ENCODE data around the gene CNFN. TPM values are rescaled to one million over a fixed set of nuclear protein-coding genes. Genes with fewer than 3 reads are reported as not detected.

Gene CNFN
- total RNA-seq, 1 experiment from 2014 or later = 4.6 TPM

GRCh38 chr19:42400404-42400803 lies 10.3 kb upstream of the CNFN start:
- no peak for TF ChIP-seq TCF7L2 (IDR thresholded peaks at IDR 0.05; ENCODE audit: low read depth, low read length)
- TF ChIP-seq CTCF (IDR thresholded peaks at IDR 0.05) = no peak
- TF ChIP-seq REST (IDR thresholded peaks at IDR 0.05; ENCODE audit: insufficient read depth in 1 of 2, low read depth in 2 of 2, low read length in 1 of 2) = no peak
- TF ChIP-seq POLR2AphosphoS5 (IDR thresholded peaks at IDR 0.05; ENCODE audit: low read depth, low read length) = no peak
- TF ChIP-seq SIN3A (IDR thresholded peaks at IDR 0.05; ENCODE audit: borderline replicate concordance, insufficient read depth, low read depth, low read length) = no peak
- POLR2A ChIA-PET = interaction anchor here (0.5 kb wide), 1 partner anchor 265 kb away, joined by 3 read pairs; no protein-coding TSS in a partner anchor
- intact Hi-C loops (cut with micrococcal nuclease; ENCODE audit: unreplicated experiment) (no loop called here), in situ Hi-C loops (cut with HindIII; ENCODE audit: low pct_unique_long_range_greater_than_20kb, low sequenced_read_pairs) (no loop called here)
- Histone ChIP-seq H3K27me3 (ENCODE audit: control insufficient read depth, insufficient read depth, low read length) (no peaks in the 10 kb centered on the region), H3K27ac (ENCODE audit: low read length) (no peak overlapping the region), H3K9me3 (ENCODE audit: control insufficient read depth, insufficient read depth, low read depth, low read length) (no peaks in the 10 kb centered on the region), H3K36me3 (ENCODE audit: control insufficient read depth, insufficient read depth, low read length) (no peaks in the 10 kb centered on the region), H3K4me1 (ENCODE audit: control insufficient read depth, insufficient read depth, low read length) (peaks cover 9% of the 10 kb centered on the region), H3K4me3 (ENCODE audit: low read depth in 2 of 2, low read length in 2 of 2) (no peak overlapping the region)
- CTCF ChIA-PET = no interaction called here
- no peak for ATAC-seq
- BruUV-seq (replicated peaks) = no TSS peak
- no peak for DNase-seq (ENCODE audit: low read depth, low spot score)

DNA sequence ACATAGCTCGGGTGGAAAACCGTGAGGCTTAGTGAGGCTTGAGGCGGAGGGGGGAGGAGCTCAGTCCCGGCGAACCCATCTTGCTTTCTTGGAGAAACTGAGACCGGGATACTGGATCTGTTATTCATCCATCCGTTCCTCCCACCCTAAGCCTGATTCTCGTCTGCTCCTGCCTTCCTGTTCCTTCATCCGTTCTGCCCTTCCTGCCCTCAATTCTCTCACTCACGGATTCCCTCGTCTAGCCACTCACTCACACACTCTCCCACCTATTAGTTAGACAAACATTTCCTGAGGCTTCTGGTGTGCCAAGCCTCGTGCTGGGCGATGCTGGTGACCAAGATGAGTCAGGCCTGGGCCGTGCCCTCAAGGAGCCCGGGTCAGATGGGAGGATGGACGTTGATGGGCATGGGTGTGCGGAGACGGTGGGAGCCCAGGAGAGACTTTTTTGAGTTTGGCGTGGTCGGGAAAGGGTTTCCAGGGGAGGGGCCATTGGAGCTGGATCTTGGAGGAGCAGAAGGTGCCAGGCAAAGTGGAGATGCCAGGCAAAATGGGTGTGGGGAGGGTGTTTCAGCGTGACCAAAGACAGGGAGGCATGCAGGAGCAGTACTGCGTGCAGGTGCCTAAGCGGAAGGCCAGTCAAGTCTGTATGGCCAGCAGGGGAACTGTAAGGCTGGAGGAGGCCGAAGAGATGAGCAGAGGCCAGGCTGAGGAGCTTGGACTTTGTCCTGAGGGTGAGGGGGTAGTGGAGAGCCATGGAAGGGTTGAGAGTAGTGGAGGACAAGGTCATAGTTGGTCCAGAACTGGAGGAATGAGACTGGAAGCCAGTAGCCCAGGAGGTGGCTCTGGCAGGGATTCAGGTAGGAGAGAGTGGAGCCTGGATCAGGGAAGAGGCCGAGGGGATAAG lies 7.4 kb upstream of the CNFN start:
- ATAC-seq (no peak; the same call in 1 of the 2 replicates), DNase-seq (ENCODE audit: low read depth, low spot score) (no peak)
- intact Hi-C loops (cut with micrococcal nuclease; ENCODE audit: unreplicated experiment) (no loop called here), in situ Hi-C loops (cut with HindIII; ENCODE audit: low pct_unique_long_range_greater_than_20kb, low sequenced_read_pairs) (no loop called here)
- TSS peak; percentile 82 for BruUV-seq (replicated peaks)
- Histone ChIP-seq H3K27me3 (ENCODE audit: control insufficient read depth, insufficient read depth, low read length) (no peaks in the 10 kb centered on the region), H3K27ac (ENCODE audit: low read length) (peak overlapping the region; percentile 86), H3K9me3 (ENCODE audit: control insufficient read depth, insufficient read depth, low read depth, low read length) (no peaks in the 10 kb centered on the region), H3K36me3 (ENCODE audit: control insufficient read depth, insufficient read depth, low read length) (no peaks in the 10 kb centered on the region), H3K4me1 (ENCODE audit: control insufficient read depth, insufficient read depth, low read length) (peaks cover 9% of the 10 kb centered on the region), H3K4me3 (ENCODE audit: low read depth in 2 of 2, low read length in 2 of 2) (peak overlapping the region; percentile 62 to 80)
- TF ChIP-seq TCF7L2 (IDR thresholded peaks at IDR 0.05; ENCODE audit: low read depth, low read length) = no peak
- no peak for TF ChIP-seq SIN3A (IDR thresholded peaks at IDR 0.05; ENCODE audit: borderline replicate concordance, insufficient read depth, low read depth, low read length)
- TF ChIP-seq POLR2AphosphoS5 (IDR thresholded peaks at IDR 0.05; ENCODE audit: low read depth, low read length) = no peak
- TF ChIP-seq CTCF (IDR thresholded peaks at IDR 0.05) = no peak
- no peak for TF ChIP-seq REST (IDR thresholded peaks at IDR 0.05; ENCODE audit: insufficient read depth in 1 of 2, low read depth in 2 of 2, low read length in 1 of 2)
- POLR2A ChIA-PET = interaction anchor here (0.5 kb wide), 1 partner anchor 80 kb away, joined by 8 read pairs; no protein-coding TSS in a partner anchor
- CTCF ChIA-PET = no interaction called here

Data from Panc1 (cell line).